Esophagus muscularis mucosa (tissue), 4 donors: ENCODE measurements around the gene CEP250. TPM values are rescaled to one million over a fixed set of nuclear protein-coding genes. Genes with fewer than 3 reads are reported as not detected.

ENCODE experiments used
- DNase-seq: peaks from one replicate; pipeline ENCODE4 v3.0.0-alpha.2; 2017; ENCODE audit errors: extremely low spot score
- H3K27ac ChIP-seq, 4 donors: fragments of 200-600 bp; sonication (generic); replicated peaks in 1 of 4; 1 replicate in 3 of 4; 2 replicates in 1 of 4; pipeline ENCODE4 v1.5.1; 2016 to 2019; ENCODE audit warnings: mild to moderate bottlenecking in 1 of 4
- H3K27me3 ChIP-seq, 4 donors: fragments of 200-600 bp; sonication (generic); one replicate each; pipeline versions ENCODE4 v1.5.1 to v1.6.0; 2016 to 2019
- H3K36me3 ChIP-seq, 4 donors: fragments of 200-600 bp; sonication (generic); one replicate each; pipeline ENCODE4 v1.5.1; 2016 to 2019
- H3K4me1 ChIP-seq, 4 donors: fragments of 200-600 bp; sonication (generic); one replicate each; pipeline ENCODE4 v1.5.1; 2016 to 2019
- H3K4me3 ChIP-seq, 4 donors: fragments of 200-600 bp; sonication (generic); 1 replicate in 2 of 4; 2 replicates in 2 of 4; pipeline ENCODE4 v1.5.1; 2016 to 2019; ENCODE audit warnings: mild to moderate bottlenecking in 4 of 4, moderate library complexity in 1 of 4
- H3K9me3 ChIP-seq, 4 donors: fragments of 200-600 bp; sonication (generic); 1 replicate in 3 of 4; 2 replicates in 1 of 4; pipeline ENCODE4 v1.5.1; 2016 to 2019
- CTCF ChIP-seq, 3 experiments: fragments of 200-600 bp in 2 of 3; fragments of 450-650 bp in 1 of 3; sonication (generic) in 2 of 3; IDR thresholded peaks; one replicate each; pipeline ENCODE4 v1.5.1; 2017 to 2019; ENCODE audit warnings: antibody characterized with exemption in 3 of 3, mild to moderate bottlenecking in 2 of 3, moderate library complexity in 1 of 3
- EP300 ChIP-seq: sonication (generic); formaldehyde crosslinking; IDR thresholded peaks from one replicate; pipeline ENCODE4 v1.6.1; 2017; ENCODE audit warnings: antibody characterized with exemption
- POLR2A ChIP-seq: fragments of 450-650 bp; IDR thresholded peaks from one replicate; pipeline ENCODE4 v1.6.1; 2017; ENCODE audit warnings: antibody characterized with exemption, moderate library complexity, mild to moderate bottlenecking, low read depth
- POLR2AphosphoS5 ChIP-seq, 2 donors: sonication (generic); formaldehyde crosslinking; IDR thresholded peaks; one replicate each; pipeline ENCODE4 v1.6.1; 2017; ENCODE audit warnings: antibody characterized with exemption in 2 of 2
- WGBS: methylation state at CpG from one replicate; pipeline ENCODE4 v1.1.5; 2018; 5-methylcytosine and 5-hydroxymethylcytosine counted together
- intact Hi-C: fragments of 100-400 bp; cut with DNase I; formaldehyde crosslinking; loops from one replicate; pipeline ENCODE4 v1.15.1; 2023
- total RNA-seq, 4 donors: library from RNA; depleted of rRNA; stranded (reverse); fragments of >200 nt; gene quantifications; one replicate each; pipeline versions ENCODE4 v1.1.0 to v1.2.1, GENCODE V29; 2016

Gene CEP250
- total RNA-seq, 4 donors from 2014 or later: 17.7 to 35.8 (median 23.7) TPM

- no peaks in the 10 kb centered on the region for H3K4me1 ChIP-seq
- peak in 1 of 3 experiments; percentile 44 for TF ChIP-seq CTCF (IDR thresholded peaks at IDR 0.05)
- TF ChIP-seq POLR2AphosphoS5 (IDR thresholded peaks at IDR 0.05): no peak
- TF ChIP-seq EP300: no peak
- intact Hi-C loops: no loop called here
- H3K4me3 ChIP-seq: no peak overlapping the region
- no peaks in the 10 kb centered on the region for H3K27me3 ChIP-seq
- DNase-seq: no peak
- no peaks in the 10 kb centered on the region for H3K9me3 ChIP-seq
- H3K27ac ChIP-seq: no peak overlapping the region
- H3K36me3 ChIP-seq: no peaks in the 10 kb centered on the region
- 78% methylated on average over 4 of the region's 6 CpGs for WGBS
Observed at GRCh38 chr20:35523298-35523888, 68.0 kb downstream of the CEP250 start.

- no peaks in the 10 kb centered on the region for H3K9me3 ChIP-seq
- intact Hi-C loops: no loop called here
- TF ChIP-seq POLR2AphosphoS5 (IDR thresholded peaks at IDR 0.05) (no peak), EP300 (no peak)
- no peak for DNase-seq
- no peak overlapping the region for H3K27ac ChIP-seq
- no peaks in the 10 kb centered on the region for H3K27me3 ChIP-seq
- WGBS: 83% methylated on average over 1 of the region's 1 CpG
- H3K36me3 ChIP-seq: no peaks in the 10 kb centered on the region
- H3K4me1 ChIP-seq: no peaks in the 10 kb centered on the region
- H3K4me3 ChIP-seq: no peak overlapping the region
Observed at GRCh38 chr20:35525639-35526038, 70.2 kb downstream of the CEP250 start.

GRCh38 chr20:35527122-35527769, 71.8 kb downstream of the CEP250 start:
- Histone ChIP-seq H3K9me3 (no peaks in the 10 kb centered on the region), H3K4me3 (no peak overlapping the region), H3K36me3 (no peaks in the 10 kb centered on the region), H3K27me3 (no peaks in the 10 kb centered on the region), H3K27ac (no peak overlapping the region), H3K4me1 (no peaks in the 10 kb centered on the region)
- intact Hi-C loops: no loop called here
- WGBS: 87% methylated on average over 12 of the region's 12 CpGs
- TF ChIP-seq EP300: no peak
- no peak for TF ChIP-seq CTCF (IDR thresholded peaks at IDR 0.05)
- no peak for TF ChIP-seq POLR2AphosphoS5 (IDR thresholded peaks at IDR 0.05)
- TF ChIP-seq POLR2A: no peak
- DNase-seq: no peak

DNA sequence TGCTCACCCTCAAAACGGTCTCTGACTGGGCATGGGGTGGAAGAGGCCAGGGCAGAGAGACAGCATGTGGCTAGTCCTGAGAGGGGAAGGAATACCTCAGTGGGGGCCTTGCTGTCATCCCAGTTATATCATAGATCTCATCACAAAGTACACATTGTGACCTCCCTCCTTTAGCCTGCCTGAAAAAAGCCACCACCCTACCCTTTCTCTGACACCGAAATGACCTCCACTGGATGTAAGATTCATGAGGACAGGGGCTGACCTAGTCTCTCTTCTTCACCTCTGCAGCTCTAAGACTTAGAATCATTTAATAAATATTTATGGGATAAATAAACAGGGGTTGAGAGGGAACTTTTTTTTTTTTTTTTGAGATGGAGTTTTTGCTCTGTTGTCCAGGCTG, 74.2 kb downstream of the CEP250 start, which contains the start of gene C20orf173:
TSS of gene C20orf173 (minus strand) at position 101 of the 400 bp plus-strand sequence. CDS start 279 bp downstream, outside the sequence.
- TF ChIP-seq EP300 (no peak), POLR2A (no peak), POLR2AphosphoS5 (IDR thresholded peaks at IDR 0.05) (no peak), CTCF (IDR thresholded peaks at IDR 0.05) (no peak)
- Histone ChIP-seq H3K27me3 (no peaks in the 10 kb centered on the region), H3K36me3 (no peaks in the 10 kb centered on the region), H3K27ac (no peak within 1 kb of the TSS), H3K4me3 (no peak within 1 kb of the TSS), H3K4me1 (no peaks in the 10 kb centered on the region), H3K9me3 (no peaks in the 10 kb centered on the region)
- intact Hi-C loops: no loop called here
- DNase-seq: no peak
- WGBS: 94% methylated on average over 2 of the region's 2 CpGs

DNA sequence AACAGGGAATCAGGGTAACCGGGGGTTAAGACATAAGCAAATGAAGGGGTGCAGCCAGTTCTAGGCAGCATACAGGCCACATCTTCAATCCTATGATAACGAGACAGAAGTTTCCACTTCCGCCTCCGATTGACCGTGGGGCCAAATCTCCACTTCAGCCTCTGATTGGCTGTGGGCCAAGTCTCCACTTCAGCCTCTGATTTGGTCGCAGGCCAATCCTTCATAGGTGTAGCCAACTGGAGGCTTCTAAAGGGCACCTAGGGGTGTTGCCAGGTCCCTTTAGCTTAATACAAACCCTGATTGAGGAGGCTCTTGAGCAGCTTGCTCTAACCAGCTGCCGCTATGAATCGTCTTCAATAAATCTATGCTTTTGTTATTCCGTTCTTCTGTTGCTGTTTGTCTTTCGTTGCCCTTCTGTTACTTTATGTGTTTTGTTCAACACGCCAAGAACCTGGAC, 84.4 kb downstream of the CEP250 start:
- TF ChIP-seq CTCF (IDR thresholded peaks at IDR 0.05) (no peak), POLR2AphosphoS5 (IDR thresholded peaks at IDR 0.05) (no peak), POLR2A (no peak), EP300 (no peak)
- intact Hi-C loops: no loop called here
- Histone ChIP-seq H3K27me3 (no peaks in the 10 kb centered on the region), H3K27ac (no peak overlapping the region), H3K9me3 (no peaks in the 10 kb centered on the region), H3K4me3 (no peak overlapping the region), H3K36me3 (peaks cover 0 to 12% (median 5%) of the 10 kb centered on the region in 4 donors), H3K4me1 (peaks cover 5 to 22% (median 17%) of the 10 kb centered on the region in 4 donors)
- 66% methylated on average over 11 of the region's 11 CpGs for WGBS
- no peak for DNase-seq
